Measurements from ENCODE around the gene IDUA. TPM values are rescaled to one million over a fixed set of nuclear protein-coding genes. Genes with fewer than 3 reads are reported as not detected.
"Not testable (repeated sequence)": the region's sequence is repeated elsewhere in the genome, so short reads cannot be mapped to it uniquely, and the experiment has no call there.

IDUA gene
- total RNA-seq, result 10 to 100 TPM in 1 of 2 donors, 1 to 10 TPM in 1; 8.5 to 23.3 TPM

GRCh38 chr4:986879-987623 lies at the start of gene IDUA:
Gene IDUA (plus strand): TSS chr4:987044. CDS start chr4:987085, 41 bp downstream.
- peak; percentile 83 to 84 for DNase-seq (ENCODE audit: low spot score in 2 of 2)
- ATAC-seq, result peak; percentile 88 to 93

GRCh38 chr4:939508-939907 lies 47.3 kb upstream of the IDUA start:
- H3K27ac Mint-ChIP-seq, result not testable (repeated sequence)

More at GRCh38 chr4:986879-987623, at the start of gene IDUA:
- Mint-ChIP-seq H3K9me3 (no peaks in the 10 kb centered on the region), H3K27ac (peak within 1 kb of the TSS; percentile 55 to 81), H3K36me3 (no peaks in the 10 kb centered on the region)

DNA sequence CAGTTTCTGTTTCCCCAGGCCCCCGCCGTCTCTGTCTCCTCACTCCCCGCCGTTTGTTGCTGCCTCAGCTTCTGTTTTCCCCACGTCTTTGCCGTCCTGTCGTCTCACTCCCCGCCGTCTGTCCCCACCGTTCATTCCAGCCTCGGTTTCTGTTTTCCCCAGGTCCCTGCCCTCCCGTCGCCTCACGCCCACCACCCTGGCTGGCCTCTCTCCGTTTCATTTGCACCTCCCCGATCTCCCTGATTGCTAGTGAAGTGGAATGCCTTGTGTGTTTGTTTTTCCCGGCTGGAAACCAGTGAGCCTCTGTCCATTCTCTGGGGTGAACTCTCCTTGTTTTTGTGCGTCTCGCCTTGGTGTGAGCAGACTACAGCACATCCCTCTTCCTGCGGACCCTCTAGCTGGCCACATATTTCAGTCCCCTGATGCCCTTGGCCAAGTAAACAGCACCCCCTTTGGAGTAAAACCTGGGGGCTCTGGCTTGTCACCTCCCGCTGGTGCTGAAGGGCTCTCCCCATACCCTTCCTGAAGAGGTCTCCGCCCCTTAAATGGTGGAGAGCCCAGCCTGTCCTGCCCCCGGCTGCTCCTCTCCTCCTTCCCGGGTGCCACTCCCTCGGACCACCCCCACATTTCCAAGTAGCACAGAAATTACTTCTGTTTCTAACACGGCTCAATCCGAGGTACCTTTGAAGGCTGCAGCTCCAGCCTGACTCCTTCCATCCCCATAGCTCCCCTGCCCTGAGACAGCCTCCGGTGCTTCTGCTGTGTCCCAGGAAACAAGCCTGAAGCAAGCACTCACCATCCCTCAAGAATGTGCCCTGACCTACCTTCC lies 41.4 kb upstream of the IDUA start:
- Mint-ChIP-seq H3K27ac (peak overlapping the region in 1 of 2 donors; percentile 82), H3K9me3 (no peaks in the 10 kb centered on the region), H3K36me3 (no peaks in the 10 kb centered on the region)
- DNase-seq (ENCODE audit: low spot score in 2 of 2), result no peak
- ATAC-seq, result no peak

More at GRCh38 chr4:939508-939907, 47.3 kb upstream of the IDUA start:
- not testable (repeated sequence) for H3K36me3 Mint-ChIP-seq; DNase-seq (ENCODE audit: low spot score in 2 of 2); H3K9me3 Mint-ChIP-seq; ATAC-seq

DNA sequence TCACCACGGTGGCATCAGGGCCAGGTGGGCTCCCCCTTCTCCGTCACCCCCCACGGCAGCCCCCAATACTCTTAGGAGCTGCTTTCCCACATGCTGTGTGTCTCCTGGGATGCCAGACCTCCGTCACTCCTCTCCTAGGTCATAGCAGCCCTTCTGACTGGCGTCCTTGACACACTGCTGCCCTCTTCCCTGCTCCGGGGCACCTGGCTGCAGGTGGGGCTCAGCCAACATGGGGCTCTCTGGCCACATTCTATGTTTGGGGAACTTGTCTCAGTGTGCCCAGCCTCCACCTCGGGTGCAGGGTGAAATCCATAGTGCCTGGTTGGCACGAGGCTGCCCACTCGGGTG lies 40.8 kb upstream of the IDUA start:
- DNase-seq (ENCODE audit: low spot score in 2 of 2) (no peak), ATAC-seq (no peak)
- Mint-ChIP-seq H3K36me3 (no peaks in the 10 kb centered on the region), H3K9me3 (no peaks in the 10 kb centered on the region), H3K27ac (peak overlapping the region in 1 of 2 donors; percentile 82)

- ATAC-seq (no peak), DNase-seq (ENCODE audit: low spot score in 2 of 2) (no peak)
- Mint-ChIP-seq H3K36me3 (no peaks in the 10 kb centered on the region), H3K27ac (peak overlapping the region in 1 of 2 donors; percentile 82), H3K9me3 (no peaks in the 10 kb centered on the region)
Measured at GRCh38 chr4:946517-947471, 40.0 kb upstream of the IDUA start.

GRCh38 chr4:947491-947971 lies 39.3 kb upstream of the IDUA start:
- no peak for DNase-seq (ENCODE audit: low spot score in 2 of 2)
- no peaks in the 10 kb centered on the region for H3K36me3 Mint-ChIP-seq
- ATAC-seq, result no peak
- H3K27ac Mint-ChIP-seq, result no peak overlapping the region
- no peaks in the 10 kb centered on the region for H3K9me3 Mint-ChIP-seq

DNA sequence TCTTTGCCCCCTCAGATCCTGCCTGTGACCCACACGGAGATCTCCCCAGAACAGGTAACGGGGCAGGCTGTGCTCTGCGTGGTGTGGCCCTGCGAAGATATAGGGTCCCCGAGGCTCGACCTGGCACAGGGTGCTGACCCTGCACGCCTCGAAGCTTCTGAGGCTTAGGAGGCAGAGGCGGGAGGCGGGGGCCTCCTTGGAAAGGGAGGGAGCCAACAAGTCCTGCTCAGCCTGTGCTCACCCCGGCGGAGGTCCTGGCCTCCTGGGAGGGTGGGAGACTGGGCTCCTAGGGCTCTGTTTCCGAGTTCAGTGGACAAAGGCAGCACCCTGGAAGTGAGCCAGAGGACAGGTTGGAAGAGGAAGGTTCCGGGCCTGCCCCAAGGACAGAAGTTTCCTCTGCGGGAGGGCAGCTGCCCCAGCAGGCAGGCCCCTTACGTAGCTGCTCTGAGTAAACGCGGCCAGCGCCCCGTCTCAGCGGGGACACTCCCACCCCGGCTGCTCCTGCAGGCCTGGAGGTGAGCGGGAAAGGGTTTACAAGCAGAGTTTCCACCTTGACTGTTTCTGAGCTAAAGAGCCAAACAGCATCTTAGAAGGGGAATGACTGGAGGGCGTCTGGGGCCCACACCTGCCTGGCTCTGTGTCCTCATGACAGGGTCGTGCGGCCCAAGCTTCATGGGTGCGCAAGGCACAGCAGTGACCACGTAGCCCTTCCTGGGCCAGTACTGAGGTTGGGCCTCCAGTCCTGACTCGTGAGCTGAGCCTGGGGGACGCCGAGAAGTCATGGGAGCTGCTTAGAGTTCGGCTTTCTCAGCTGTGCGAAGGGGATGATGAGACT lies 38.5 kb upstream of the IDUA start:
- ATAC-seq (no peak), DNase-seq (ENCODE audit: low spot score in 2 of 2) (no peak)
- H3K27ac Mint-ChIP-seq, result no peak overlapping the region
- H3K36me3 Mint-ChIP-seq, result no peaks in the 10 kb centered on the region
- no peaks in the 10 kb centered on the region for H3K9me3 Mint-ChIP-seq

DNA sequence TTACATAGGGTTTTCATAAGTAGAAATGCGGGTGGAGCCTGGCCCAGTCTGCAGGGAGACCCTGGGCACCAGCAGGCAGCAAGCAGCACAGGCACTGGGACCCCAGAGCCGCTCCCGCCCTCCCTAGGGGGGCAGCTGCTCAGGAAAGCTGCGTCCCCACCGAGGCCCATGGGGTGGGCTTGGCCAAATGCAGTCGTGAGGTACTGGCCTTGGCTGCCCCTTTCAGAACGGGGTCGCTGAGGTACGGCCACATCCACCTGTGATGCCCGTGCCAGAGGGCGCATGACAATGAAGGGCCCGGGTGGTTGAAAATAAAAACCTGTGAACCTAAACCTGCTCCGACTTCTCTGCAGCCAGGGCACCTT lies 37.9 kb upstream of the IDUA start:
- DNase-seq (ENCODE audit: low spot score in 2 of 2) (no peak), ATAC-seq (no peak)
- Mint-ChIP-seq H3K36me3 (no peaks in the 10 kb centered on the region), H3K27ac (peak overlapping the region in 1 of 2 donors; percentile 22), H3K9me3 (no peaks in the 10 kb centered on the region)

GRCh38 chr4:949656-950055 lies 37.2 kb upstream of the IDUA start:
- Mint-ChIP-seq H3K36me3 (no peaks in the 10 kb centered on the region), H3K9me3 (no peaks in the 10 kb centered on the region), H3K27ac (no peak overlapping the region)
- no peak for DNase-seq (ENCODE audit: low spot score in 2 of 2)
- ATAC-seq, result no peak

- Mint-ChIP-seq H3K27ac (no peak overlapping the region), H3K9me3 (no peaks in the 10 kb centered on the region), H3K36me3 (no peaks in the 10 kb centered on the region)
- no peak for ATAC-seq
- no peak for DNase-seq (ENCODE audit: low spot score in 2 of 2)
Measured at GRCh38 chr4:950136-951020, 36.5 kb upstream of the IDUA start.

DNA sequence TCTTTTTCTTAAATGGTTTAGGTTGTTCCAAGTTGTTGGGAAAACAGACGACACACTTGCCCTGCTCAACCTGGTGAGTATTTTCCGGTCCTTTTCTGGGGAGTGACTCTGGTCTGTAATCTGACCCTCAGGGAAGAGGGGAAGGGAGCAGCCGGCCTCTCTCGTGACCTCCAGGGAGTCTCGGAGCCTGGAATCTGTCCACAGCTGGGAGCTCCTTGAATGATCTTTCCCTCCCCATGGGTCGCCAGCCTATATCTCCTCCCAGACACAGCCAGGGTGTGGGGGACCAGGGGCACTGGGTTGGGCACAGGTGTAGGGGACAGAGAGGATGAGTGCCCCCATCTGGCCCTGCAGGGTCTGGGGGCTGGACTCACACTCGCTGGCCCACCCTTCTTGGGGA lies 35.7 kb upstream of the IDUA start:
- no peak for ATAC-seq
- DNase-seq (ENCODE audit: low spot score in 2 of 2), result no peak
- Mint-ChIP-seq H3K27ac (no peak overlapping the region), H3K36me3 (no peaks in the 10 kb centered on the region), H3K9me3 (no peaks in the 10 kb centered on the region)

DNA sequence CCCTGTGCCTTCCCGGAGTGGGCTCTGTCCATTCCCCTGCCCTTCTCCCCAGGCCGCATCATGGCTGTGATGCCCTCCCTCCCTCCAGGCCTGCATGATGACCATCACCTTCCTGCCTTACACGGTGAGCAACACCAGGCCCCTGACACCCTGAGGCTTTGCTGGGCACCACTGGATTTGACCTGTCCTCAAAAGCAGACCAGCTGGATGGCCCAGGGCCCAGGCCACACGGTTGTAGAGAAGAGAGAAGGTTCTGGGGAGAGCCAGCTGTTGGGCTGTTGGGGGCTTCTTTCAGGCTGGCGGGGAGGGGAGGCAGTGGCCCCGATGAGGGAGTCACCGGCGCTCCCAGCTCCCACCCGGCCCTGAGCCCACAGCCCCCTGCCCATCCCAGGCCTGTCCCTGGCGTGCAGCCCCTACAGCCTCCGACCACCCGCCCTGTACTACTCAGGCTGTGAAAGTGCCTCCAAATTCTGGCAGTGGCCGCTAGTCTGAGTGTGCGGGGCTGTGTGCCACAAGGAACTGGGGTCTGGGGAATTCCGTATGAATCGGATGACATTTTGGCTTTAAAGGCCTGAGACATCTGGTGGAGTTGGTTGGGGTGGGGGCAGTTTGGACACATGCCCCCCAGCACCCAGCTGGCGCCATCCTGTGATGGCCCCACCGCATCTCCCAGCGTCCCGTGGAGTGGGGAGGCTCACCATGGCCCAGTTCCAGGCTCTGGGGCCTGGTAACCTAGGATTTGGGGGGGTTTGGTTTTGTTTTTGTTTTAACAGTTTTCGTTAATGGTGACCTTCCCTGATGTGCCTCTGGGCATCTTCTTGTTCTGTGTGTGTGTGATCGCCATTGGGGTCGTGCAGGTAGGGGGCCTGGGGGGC lies 35.0 kb upstream of the IDUA start:
- peak overlapping the region in 1 of 2 donors; percentile 21 for H3K27ac Mint-ChIP-seq
- H3K36me3 Mint-ChIP-seq, result no peaks in the 10 kb centered on the region
- ATAC-seq (no peak), DNase-seq (ENCODE audit: low spot score in 2 of 2) (peak in 1 of 2 donors; percentile 35)
- H3K9me3 Mint-ChIP-seq, result no peaks in the 10 kb centered on the region

- Mint-ChIP-seq H3K36me3 (no peaks in the 10 kb centered on the region), H3K27ac (peak overlapping the region in 1 of 2 donors; percentile 26), H3K9me3 (no peaks in the 10 kb centered on the region)
- ATAC-seq (no peak), DNase-seq (ENCODE audit: low spot score in 2 of 2) (no peak)
Measured at GRCh38 chr4:952881-953573, 33.8 kb upstream of the IDUA start.

DNA sequence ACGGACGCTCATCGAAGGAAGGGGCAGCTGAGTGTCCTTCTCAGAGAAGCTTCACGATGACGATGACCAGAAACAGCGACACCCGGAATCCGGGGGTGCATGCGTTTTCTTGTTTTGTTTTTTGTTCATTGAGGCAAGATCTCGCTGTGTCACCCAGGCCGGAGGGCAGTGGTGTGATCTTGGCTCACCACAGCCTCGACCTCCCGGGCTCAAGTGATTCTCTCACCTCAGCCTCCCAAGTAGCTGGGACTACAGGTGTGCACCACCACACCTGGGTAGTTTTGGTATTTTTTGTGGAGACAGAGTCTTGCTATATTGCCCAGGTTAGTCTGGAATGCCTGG lies 33.3 kb upstream of the IDUA start:
- Mint-ChIP-seq H3K9me3 (no peaks in the 10 kb centered on the region), H3K36me3 (no peaks in the 10 kb centered on the region), H3K27ac (peak overlapping the region in 1 of 2 donors; percentile 29)
- ATAC-seq (no peak), DNase-seq (ENCODE audit: low spot score in 2 of 2) (no peak)
